Neural progenitor cell (in vitro differentiated cells): Measurements from ENCODE around the gene AIM2.

Experiments used
- CTCF ChIP-seq: fragments of 200-600 bp; sonication (generic); IDR thresholded peaks from 2 replicates; pipeline ENCODE4 v1.5.1; 2017; ENCODE audit warnings: antibody characterized with exemption, mild to moderate bottlenecking
- EZH2 ChIP-seq: fragments of 200-600 bp; sonication (generic); IDR thresholded peaks from 2 replicates; pipeline ENCODE4 v1.6.1; 2017; ENCODE audit warnings: antibody characterized with exemption, mild to moderate bottlenecking, moderate library complexity
- EZH2phosphoT487 ChIP-seq: fragments of 200-600 bp; sonication (generic); IDR thresholded peaks from 2 replicates; pipeline ENCODE4 v1.6.1; 2017; ENCODE audit warnings: antibody characterized with exemption

DNA sequence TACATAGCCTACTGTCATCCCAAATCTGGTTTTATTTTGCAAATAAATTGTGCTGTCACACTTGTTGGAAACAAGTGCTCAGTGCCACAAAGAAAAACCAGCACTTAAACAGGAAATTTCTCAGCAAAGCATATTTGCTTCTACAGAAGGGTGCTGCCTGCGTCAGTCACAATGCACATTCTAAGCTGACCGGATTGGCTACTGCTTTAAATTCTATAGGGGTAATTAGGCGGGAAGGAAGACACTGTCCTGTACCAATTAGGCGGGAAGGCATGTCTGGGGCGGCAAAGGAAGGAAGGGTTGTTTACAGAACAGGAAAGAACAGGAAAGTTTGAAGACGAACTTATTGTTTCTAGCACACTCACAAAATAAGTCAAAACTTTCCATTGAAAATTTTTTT lies 64.1 kb downstream of the AIM2 start:
- TF ChIP-seq CTCF (no peak), EZH2 (no peak), EZH2phosphoT487 (no peak)
